SK-N-SH treated with all-trans-retinoic acid at 6 μM for 48 hours (cell line): Measurements from ENCODE around the gene RNU7-1.

Experiments used
- BACH2 ChIP-seq: fragments of 250-450 bp; sonication (Bioruptor Pico); IDR thresholded peaks from 2 replicates; pipeline ENCODE4 v1.9.0; 2021; ENCODE audit warnings: mild to moderate bottlenecking, borderline replicate concordance
- CREB5 ChIP-seq: fragments of 250-450 bp; sonication (Bioruptor Pico); IDR thresholded peaks from 2 replicates; pipeline ENCODE4 v1.5.1; 2020; ENCODE audit warnings: low read depth, mild to moderate bottlenecking, moderate library complexity
- CSDC2 ChIP-seq: fragments of 250-450 bp; sonication (Bioruptor Pico); IDR thresholded peaks from 2 replicates; pipeline ENCODE4 v1.5.0; 2020; ENCODE audit warnings: mild to moderate bottlenecking, moderate library complexity
- GLIS3 ChIP-seq: fragments of 250-450 bp; sonication (Bioruptor Pico); IDR thresholded peaks from 2 replicates; pipeline ENCODE4 v1.5.0; 2020; ENCODE audit warnings: mild to moderate bottlenecking, moderate library complexity
- OSR1 ChIP-seq: fragments of 250-450 bp; sonication (Bioruptor Pico); IDR thresholded peaks from 2 replicates; pipeline ENCODE4 v1.8.0; 2022; ENCODE audit warnings: moderate library complexity, mild to moderate bottlenecking, inconsistent platforms
- TSHZ2 ChIP-seq: fragments of 250-450 bp; sonication (Bioruptor Pico); IDR thresholded peaks from 2 replicates; pipeline ENCODE4 v1.5.0; 2020; ENCODE audit warnings: mild to moderate bottlenecking, moderate library complexity
- ZFP3 ChIP-seq: fragments of 250-450 bp; sonication (Bioruptor Pico); IDR thresholded peaks from 2 replicates; pipeline ENCODE4 v1.5.0; 2020; ENCODE audit warnings: mild to moderate bottlenecking, moderate library complexity
- ZFP30 ChIP-seq: fragments of 450-650 bp; formaldehyde crosslinking; IDR thresholded peaks from 2 replicates; pipeline ENCODE4 v1.5.0; 2022; ENCODE audit warnings: mild to moderate bottlenecking, moderate library complexity

- TF ChIP-seq GLIS3 (CRISPR knock-in tag) (no peak), CSDC2 (CRISPR knock-in tag) (no peak), ZFP30 (CRISPR knock-in tag) (no peak), OSR1 (no peak), CREB5 (CRISPR knock-in tag) (no peak), TSHZ2 (CRISPR knock-in tag) (no peak), BACH2 (CRISPR knock-in tag) (no peak), ZFP3 (CRISPR knock-in tag) (no peak)
Observed at GRCh38 chr12:6946033-6946919, 2.7 kb downstream of the RNU7-1 start.
